Gastrocnemius medialis (tissue), 4 donors: ENCODE measurements around the gene MYRIP. TPM values are rescaled to one million over a fixed set of nuclear protein-coding genes. Genes with fewer than 3 reads are reported as not detected.
"Not testable (repeated sequence)": the region's sequence is repeated elsewhere in the genome, so short reads cannot be mapped to it uniquely, and the experiment has no call there.

Experiments used
- ATAC-seq, 2 donors: fragments of 150-250 bp; one replicate each; pipeline ENCODE4 v1.9.1; 2016
- DNase-seq, 2 donors: peaks; one replicate each; pipeline ENCODE4 v3.0.0-alpha.2; 2019
- H3K27ac ChIP-seq, 4 donors: fragments of 200-600 bp; sonication (generic); 1 replicate in 1 of 4; 2 replicates in 3 of 4; pipeline ENCODE4 v1.5.1; 2016 to 2018; ENCODE audit warnings: mild to moderate bottlenecking in 2 of 4, moderate library complexity in 1 of 4
- H3K27me3 ChIP-seq, 3 donors: fragments of 200-600 bp; sonication (generic) in 2 of 3; 1 replicate in 1 of 3; 2 replicates in 2 of 3; pipeline versions ENCODE4 v1.5.1 to v1.6.0; 2016 to 2019; ENCODE audit warnings: mild to moderate bottlenecking in 1 of 3, moderate library complexity in 1 of 3
- H3K36me3 ChIP-seq, 2 donors: fragments of 200-600 bp; sonication (generic) in 1 of 2; one replicate each; pipeline ENCODE4 v1.5.1; 2017 to 2018
- H3K4me1 ChIP-seq, 2 donors: fragments of 200-600 bp; sonication (generic) in 1 of 2; one replicate each; pipeline ENCODE4 v1.5.1; 2016 to 2017; ENCODE audit warnings: mild to moderate bottlenecking in 2 of 2
- H3K4me3 ChIP-seq, 4 donors: fragments of 200-600 bp; sonication (generic) in 3 of 4; 1 replicate in 1 of 4; 2 replicates in 3 of 4; pipeline ENCODE4 v1.5.1; 2016 to 2019; ENCODE audit warnings: mild to moderate bottlenecking in 2 of 4
- H3K9me3 ChIP-seq, 3 donors: fragments of 200-600 bp; sonication (generic) in 2 of 3; 1 replicate in 1 of 3; 2 replicates in 2 of 3; pipeline ENCODE4 v1.5.1; 2016 to 2019
- POLR2A ChIP-seq, 2 donors: fragments of 450-650 bp; IDR thresholded peaks; one replicate each; pipeline ENCODE4 v1.6.1; 2017; ENCODE audit warnings: antibody characterized with exemption in 2 of 2, mild to moderate bottlenecking in 2 of 2, moderate library complexity in 2 of 2
- in situ Hi-C, 4 donors: fragments of 200-750 bp; cut with MboI; loops; one replicate each; pipeline versions ENCODE4 v1.15.0 to v1.8.0; 2017; ENCODE audit warnings: low sequenced_read_pairs in 4 of 4
- intact Hi-C: fragments of 100-400 bp; cut with DNase I; formaldehyde crosslinking; loops from one replicate; pipeline ENCODE4 v1.15.1; 2023; ENCODE audit warnings: low total_unique reads
- total RNA-seq, 4 donors: library from RNA; depleted of rRNA; stranded (reverse); fragments of >200 nt; gene quantifications; one replicate each; pipeline versions ENCODE4 v1.1.0 to v1.2.3, GENCODE V29; 2016
- TF ChIP-seq, protein P1 (sequence below), 5 experiments: fragments of 450-650 bp in 3 of 5; fragments of 200-600 bp in 2 of 5; sonication (generic) in 2 of 5; IDR thresholded peaks in 4 of 5; conservative IDR thresholded peaks in 1 of 5; 1 replicate in 4 of 5; 2 replicates in 1 of 5; pipeline ENCODE4 v1.5.1; 2016 to 2019; ENCODE audit warnings: antibody characterized with exemption in 5 of 5, mild to moderate bottlenecking in 3 of 5, moderate library complexity in 3 of 5

Gene MYRIP
- total RNA-seq, 4 donors from 2014 or later = 0.66 to 1.9 (median 1.5) TPM

GRCh38 chr3:40129981-40130380, 320.6 kb downstream of the MYRIP start:
- ATAC-seq = peak; percentile 76 to 95
- DNase-seq = no peak
- H3K9me3 ChIP-seq = no peaks in the 10 kb centered on the region
- intact Hi-C loops = no loop called here
- in situ Hi-C loops = no loop called here
- H3K36me3 ChIP-seq = no peaks in the 10 kb centered on the region
- TF ChIP-seq, protein P1, sequence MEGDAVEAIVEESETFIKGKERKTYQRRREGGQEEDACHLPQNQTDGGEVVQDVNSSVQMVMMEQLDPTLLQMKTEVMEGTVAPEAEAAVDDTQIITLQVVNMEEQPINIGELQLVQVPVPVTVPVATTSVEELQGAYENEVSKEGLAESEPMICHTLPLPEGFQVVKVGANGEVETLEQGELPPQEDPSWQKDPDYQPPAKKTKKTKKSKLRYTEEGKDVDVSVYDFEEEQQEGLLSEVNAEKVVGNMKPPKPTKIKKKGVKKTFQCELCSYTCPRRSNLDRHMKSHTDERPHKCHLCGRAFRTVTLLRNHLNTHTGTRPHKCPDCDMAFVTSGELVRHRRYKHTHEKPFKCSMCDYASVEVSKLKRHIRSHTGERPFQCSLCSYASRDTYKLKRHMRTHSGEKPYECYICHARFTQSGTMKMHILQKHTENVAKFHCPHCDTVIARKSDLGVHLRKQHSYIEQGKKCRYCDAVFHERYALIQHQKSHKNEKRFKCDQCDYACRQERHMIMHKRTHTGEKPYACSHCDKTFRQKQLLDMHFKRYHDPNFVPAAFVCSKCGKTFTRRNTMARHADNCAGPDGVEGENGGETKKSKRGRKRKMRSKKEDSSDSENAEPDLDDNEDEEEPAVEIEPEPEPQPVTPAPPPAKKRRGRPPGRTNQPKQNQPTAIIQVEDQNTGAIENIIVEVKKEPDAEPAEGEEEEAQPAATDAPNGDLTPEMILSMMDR (IDR thresholded peaks at IDR 0.05 in 4 of 5, conservative IDR thresholded peaks at IDR 0.05 in 1 of 5) = no peak
- no peak for TF ChIP-seq POLR2A (IDR thresholded peaks at IDR 0.05)
- H3K27ac ChIP-seq = peak overlapping the region; percentile 50 to 79 (median 62)
- no peaks in the 10 kb centered on the region for H3K27me3 ChIP-seq
- peak overlapping the region in 1 of 4 donors; percentile 21 for H3K4me3 ChIP-seq
- H3K4me1 ChIP-seq = peaks cover 0 to 5% of the 10 kb centered on the region in 2 donors

- intact Hi-C loops (no loop called here), in situ Hi-C loops (no loop called here)
- no peak for ATAC-seq
- Histone ChIP-seq H3K4me3 (no peak overlapping the region), H3K27me3 (no peaks in the 10 kb centered on the region), H3K9me3 (no peaks in the 10 kb centered on the region), H3K36me3 (no peaks in the 10 kb centered on the region), H3K4me1 (peaks cover 0 to 5% of the 10 kb centered on the region in 2 donors), H3K27ac (peak overlapping the region in 1 of 4 donors; percentile 63)
- no peak for DNase-seq
- TF ChIP-seq, protein P1 (IDR thresholded peaks at IDR 0.05 in 4 of 5, conservative IDR thresholded peaks at IDR 0.05 in 1 of 5) = no peak
- no peak for TF ChIP-seq POLR2A (IDR thresholded peaks at IDR 0.05)
These were observed 321.3 kb downstream of the MYRIP start for GRCh38 chr3:40130721-40131120.

GRCh38 chr3:40133886-40134575, 324.6 kb downstream of the MYRIP start:
- H3K36me3 ChIP-seq, H3K27me3 ChIP-seq, H3K4me3 ChIP-seq, H3K9me3 ChIP-seq, intact Hi-C loops, in situ Hi-C loops, H3K4me1 ChIP-seq, ATAC-seq, DNase-seq, H3K27ac ChIP-seq: not testable (repeated sequence)

DNA sequence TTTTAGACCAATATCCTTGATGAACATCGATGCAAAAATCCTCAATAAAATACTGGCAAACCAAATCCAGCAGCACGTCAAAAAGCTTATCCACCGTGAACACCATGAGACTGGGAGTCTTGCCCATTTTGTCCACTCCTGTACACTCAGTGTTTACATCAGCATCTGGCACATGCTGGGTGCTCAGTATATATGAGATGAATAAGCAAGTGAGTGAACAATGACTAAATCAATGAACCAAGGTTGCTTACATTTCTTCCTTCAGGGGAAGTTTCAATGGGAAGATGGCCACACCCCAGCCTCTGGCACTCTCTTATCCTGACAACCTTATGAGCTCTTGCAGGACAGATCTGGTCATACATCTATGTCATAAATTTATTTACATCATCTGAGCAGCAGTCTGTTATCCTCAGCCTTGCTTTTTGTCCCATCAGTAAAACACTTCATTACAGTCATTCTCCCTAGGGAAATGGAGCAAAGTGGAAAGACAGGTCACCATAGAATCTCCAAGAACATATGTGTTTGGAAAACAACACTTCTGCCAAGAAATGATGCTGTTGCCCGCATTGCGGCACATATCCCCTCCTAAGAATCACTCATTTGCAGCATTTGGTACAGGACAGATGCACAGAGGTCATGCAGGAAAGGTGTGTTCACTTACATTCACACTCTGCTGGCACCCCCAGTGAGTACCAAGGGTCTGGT, 328.3 kb downstream of the MYRIP start:
- in situ Hi-C loops = no loop called here
- H3K4me3 ChIP-seq = no peak overlapping the region
- TF ChIP-seq POLR2A (IDR thresholded peaks at IDR 0.05) = no peak
- TF ChIP-seq, protein P1 (IDR thresholded peaks at IDR 0.05 in 4 of 5, conservative IDR thresholded peaks at IDR 0.05 in 1 of 5) = no peak

DNA sequence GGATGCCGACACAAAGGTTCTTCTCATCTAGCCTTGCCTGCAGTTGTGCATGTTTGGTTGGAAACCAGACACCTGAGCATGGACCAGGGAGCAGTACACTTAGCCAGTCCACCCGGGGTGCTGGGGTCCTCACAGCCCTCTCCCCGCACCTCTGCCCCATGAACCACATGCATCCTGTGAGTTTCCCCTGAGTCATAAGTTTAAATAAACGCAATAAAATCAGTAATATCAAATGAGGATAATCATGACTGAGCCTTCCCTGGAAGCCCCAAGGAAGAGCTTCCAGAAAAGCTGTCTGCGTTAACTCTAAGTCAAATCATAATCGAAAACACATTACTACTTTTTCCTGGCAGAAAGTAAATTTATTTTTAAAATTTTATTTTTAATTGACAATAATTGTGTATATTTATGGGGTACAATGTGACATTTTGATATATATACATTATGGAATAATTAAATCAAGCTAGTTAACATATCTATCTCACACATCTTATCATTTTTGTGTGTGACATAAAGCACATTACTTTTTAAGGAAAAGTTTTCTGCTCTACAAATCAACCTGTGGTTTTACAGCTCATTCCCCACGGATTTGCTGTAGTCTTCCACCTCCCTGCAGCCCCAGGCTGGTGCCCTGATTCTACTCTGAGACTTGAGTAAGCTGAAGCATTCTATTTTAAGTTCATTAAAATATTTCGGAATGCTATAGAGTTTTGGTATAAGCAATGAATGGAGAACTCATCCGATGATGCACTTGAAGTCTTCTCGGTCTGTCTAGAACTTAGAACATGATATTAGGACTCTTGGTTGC, 334.1 kb downstream of the MYRIP start:
- in situ Hi-C loops = no loop called here
- H3K4me1 ChIP-seq = no peaks in the 10 kb centered on the region
- no peak overlapping the region for H3K4me3 ChIP-seq
- intact Hi-C loops = no loop called here
- H3K36me3 ChIP-seq = no peaks in the 10 kb centered on the region
- no peak for ATAC-seq
- TF ChIP-seq POLR2A (IDR thresholded peaks at IDR 0.05) = no peak
- no peak for DNase-seq
- no peaks in the 10 kb centered on the region for H3K27me3 ChIP-seq
- no peaks in the 10 kb centered on the region for H3K9me3 ChIP-seq
- no peak overlapping the region for H3K27ac ChIP-seq

More for the DNA sequence above, 328.3 kb downstream of the MYRIP start:
- intact Hi-C loops = no loop called here
- no peaks in the 10 kb centered on the region for H3K27me3 ChIP-seq
- ATAC-seq = no peak
- H3K27ac ChIP-seq = no peak overlapping the region
- no peaks in the 10 kb centered on the region for H3K9me3 ChIP-seq
- no peak for DNase-seq
- no peaks in the 10 kb centered on the region for H3K4me1 ChIP-seq
- no peaks in the 10 kb centered on the region for H3K36me3 ChIP-seq
